HG02763 (cell line): ENCODE results near the gene F12.
"Not testable (repeated sequence)": the region's sequence is repeated elsewhere in the genome, so short reads cannot be mapped to it uniquely, and the experiment has no call there.

ENCODE experiments used
- ATAC-seq: cut with Tn5 transposase; IDR thresholded peaks from one replicate; pipeline ENCODE4 v1.9.1; 2021; ENCODE audit warnings: mild to moderate bottlenecking, moderate library complexity; ENCODE audit not compliant: unreplicated experiment

F12 gene

GRCh38 chr5:177370488-177371119, 38.8 kb downstream of the F12 start:
- no peak for ATAC-seq

GRCh38 chr5:177369645-177370440, 39.5 kb downstream of the F12 start:
- no peak for ATAC-seq

- no peak for ATAC-seq
These were observed 40.3 kb downstream of the F12 start for GRCh38 chr5:177368869-177369644.

GRCh38 chr5:177367981-177368868, 41.1 kb downstream of the F12 start:
- no peak for ATAC-seq

DNA sequence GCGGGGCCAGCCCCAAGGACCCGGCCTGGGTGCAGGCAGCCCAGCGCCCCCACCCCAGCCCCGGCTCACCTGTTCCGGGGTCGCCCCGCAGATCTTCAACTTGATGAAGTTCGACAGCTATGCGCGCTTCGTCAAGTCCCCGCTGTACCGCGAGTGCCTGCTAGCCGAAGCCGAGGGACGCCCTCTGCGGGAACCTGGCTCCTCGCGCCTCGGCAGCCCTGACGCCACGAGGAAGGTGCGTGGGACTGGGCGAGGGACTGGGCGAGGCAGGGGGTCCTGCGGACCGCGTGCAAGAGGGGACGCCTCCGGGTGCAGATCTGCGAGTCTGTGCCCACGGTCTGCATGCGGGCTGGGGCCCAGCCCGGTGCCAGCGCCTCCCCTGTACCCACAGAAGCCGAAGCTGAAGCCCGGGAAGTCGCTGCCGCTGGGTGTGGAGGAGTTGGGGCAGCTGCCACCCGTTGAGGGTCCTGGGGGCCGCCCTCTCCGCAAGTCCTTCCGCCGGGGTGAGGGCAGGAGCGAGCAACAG, 42.0 kb downstream of the F12 start:
- no peak for ATAC-seq

- ATAC-seq: no peak
These were observed 42.6 kb downstream of the F12 start for GRCh38 chr5:177366528-177367322.

GRCh38 chr5:177365845-177366527, 43.4 kb downstream of the F12 start:
- ATAC-seq: no peak

GRCh38 chr5:177364159-177364962, 45.0 kb downstream of the F12 start:
- ATAC-seq: no peak

- no peak for ATAC-seq
These were observed 45.8 kb downstream of the F12 start for GRCh38 chr5:177363565-177363964.

DNA sequence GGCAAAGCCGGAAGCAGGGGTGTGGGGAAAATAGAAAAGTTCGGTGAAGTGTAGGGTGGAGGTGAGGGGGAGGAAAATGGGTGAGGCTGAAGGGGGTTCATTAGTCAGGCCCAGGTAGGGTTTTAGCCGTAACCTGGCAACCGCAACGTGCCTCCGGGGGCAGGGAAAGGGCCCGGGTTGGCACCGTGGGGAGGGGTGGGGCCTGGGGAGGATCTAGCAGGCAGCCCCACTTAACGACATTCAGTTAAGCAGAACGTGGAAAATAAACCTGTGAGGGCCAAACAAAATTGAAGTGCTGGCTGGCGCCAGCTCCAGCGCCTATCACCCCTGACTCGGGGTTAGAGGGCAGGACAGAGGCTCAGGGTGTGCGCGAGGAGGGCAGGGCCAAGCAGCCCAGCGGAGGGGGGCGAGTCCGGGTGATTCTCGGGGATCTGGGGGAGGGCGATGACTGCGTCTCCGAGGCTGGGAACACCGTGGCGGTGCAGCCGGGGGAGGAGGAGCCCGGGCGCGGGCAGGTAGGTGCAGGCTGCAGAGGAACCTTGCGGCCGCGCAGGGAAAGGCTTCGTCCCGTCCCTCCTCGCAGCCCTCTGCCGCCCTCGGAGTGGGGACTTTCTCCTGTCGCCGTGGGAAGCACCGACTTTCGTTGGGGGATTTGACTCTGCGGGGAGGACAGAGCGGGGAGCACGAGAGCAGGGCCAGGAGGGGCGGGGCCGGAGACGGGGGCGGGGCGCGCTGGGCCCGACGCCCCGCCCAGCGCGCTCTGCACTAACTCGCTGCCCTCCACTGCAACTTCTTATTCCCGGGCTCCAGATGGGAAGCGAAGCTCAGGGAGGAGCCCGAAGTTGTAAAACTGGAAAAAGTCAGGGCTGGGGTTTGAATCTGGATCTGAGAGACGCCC, 46.5 kb downstream of the F12 start:
- ATAC-seq: peak; percentile 40

- no peak for ATAC-seq
These were observed 47.1 kb downstream of the F12 start for GRCh38 chr5:177362292-177362609.

- no peak for ATAC-seq
These were observed 47.7 kb downstream of the F12 start for GRCh38 chr5:177361418-177362291.

DNA sequence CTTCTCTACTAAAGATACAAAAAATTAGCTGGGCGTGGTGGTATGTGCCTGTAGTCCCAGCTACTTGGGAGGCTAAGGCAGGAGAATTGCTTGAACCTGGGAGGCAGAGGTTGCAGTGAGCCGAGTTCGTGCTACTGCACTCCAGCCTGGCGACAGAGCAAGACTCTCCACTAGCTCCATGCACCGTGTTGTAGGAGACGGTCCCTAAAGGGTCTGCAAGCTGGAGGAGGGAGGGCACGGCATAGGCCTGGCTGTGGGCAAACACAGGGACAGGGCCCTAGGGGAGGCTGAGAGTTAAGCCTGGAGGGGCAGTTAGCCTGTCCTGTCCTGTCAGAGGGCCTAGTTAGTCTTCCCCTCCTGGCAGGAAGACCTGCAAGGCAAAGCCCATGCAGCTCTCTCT, 48.6 kb downstream of the F12 start:
- ATAC-seq: not testable (repeated sequence)

- no peak for ATAC-seq
These were observed 49.5 kb downstream of the F12 start for GRCh38 chr5:177359860-177360259.

- ATAC-seq: no peak
These were observed 49.9 kb downstream of the F12 start for GRCh38 chr5:177359451-177359851.

- ATAC-seq: no peak
These were observed 51.0 kb downstream of the F12 start for GRCh38 chr5:177358370-177358819.
